Mesendoderm (in vitro differentiated cells): ENCODE data around the gene KIAA2012.
A peak's percentile ranks its signal among the peaks of the same experiment; 100 is the strongest.

Source experiments
- DNase-seq: peaks from one replicate; pipeline ENCODE4 v3.0.0; 2013
- H2AK5ac ChIP-seq: 2 replicates; pipeline ENCODE4 v1.6.1; 2013; ENCODE audit warnings: low read length, inconsistent platforms
- H2BK120ac ChIP-seq: 2 replicates; pipeline ENCODE4 v1.6.1; 2013; ENCODE audit warnings: low read depth, mild to moderate bottlenecking, low read length, moderate library complexity, mixed read lengths
- H2BK15ac ChIP-seq: replicated peaks from 2 replicates; pipeline ENCODE4 v1.6.1; 2013; ENCODE audit warnings: low read depth, mild to moderate bottlenecking, moderate library complexity
- H2BK5ac ChIP-seq: 2 replicates; pipeline ENCODE4 v1.6.1; 2013; ENCODE audit warnings: low read length, inconsistent platforms
- H3K18ac ChIP-seq: 2 replicates; pipeline ENCODE4 v1.6.1; 2013; ENCODE audit warnings: mild to moderate bottlenecking, low read length, mixed read lengths
- H3K23ac ChIP-seq: one replicate; pipeline ENCODE4 v1.6.1; 2013; ENCODE audit warnings: low read length
- H3K27ac ChIP-seq: 2 replicates; pipeline ENCODE4 v1.5.1; 2013; ENCODE audit warnings: low read depth, mild to moderate bottlenecking, inconsistent platforms, low read length, moderate library complexity
- H3K27me3 ChIP-seq: 2 replicates; pipeline ENCODE4 v1.6.1; 2013; ENCODE audit warnings: low read length, control low read depth, mild to moderate bottlenecking, inconsistent platforms; ENCODE audit not compliant: insufficient read depth, poor library complexity
- H3K36me3 ChIP-seq: 2 replicates; pipeline ENCODE4 v1.6.1; 2013; ENCODE audit warnings: low read length, inconsistent platforms; ENCODE audit not compliant: control insufficient read depth, insufficient read depth
- H3K4ac ChIP-seq: one replicate; pipeline ENCODE4 v1.6.1; 2013; ENCODE audit warnings: low read depth, mild to moderate bottlenecking, low read length, moderate library complexity
- H3K4me1 ChIP-seq: 2 replicates; pipeline ENCODE4 v1.6.1; 2013; ENCODE audit warnings: low read depth, low read length, inconsistent platforms; ENCODE audit not compliant: control insufficient read depth
- H3K4me2 ChIP-seq: 2 replicates; pipeline ENCODE4 v1.6.1; 2013; ENCODE audit warnings: low read length
- H3K4me3 ChIP-seq: 2 replicates; pipeline ENCODE4 v1.5.1; 2013; ENCODE audit warnings: mild to moderate bottlenecking, low read length
- H3K56ac ChIP-seq: one replicate; pipeline ENCODE4 v1.6.1; 2013; ENCODE audit warnings: low read length
- H3K79me1 ChIP-seq: 2 replicates; pipeline ENCODE4 v1.6.1; 2013; ENCODE audit warnings: low read length, inconsistent platforms
- H3K79me2 ChIP-seq: 2 replicates; pipeline ENCODE4 v1.6.1; 2013; ENCODE audit warnings: mild to moderate bottlenecking, low read length; ENCODE audit not compliant: control insufficient read depth, insufficient read depth
- H3K9ac ChIP-seq: 2 replicates; pipeline ENCODE4 v1.6.1; 2013; ENCODE audit warnings: low read length, inconsistent platforms
- H4K5ac ChIP-seq: one replicate; pipeline ENCODE4 v1.6.1; 2013; ENCODE audit warnings: low read length
- H4K8ac ChIP-seq: one replicate; pipeline ENCODE4 v1.6.1; 2013; ENCODE audit warnings: low read depth, mild to moderate bottlenecking, control low read depth, low read length, moderate library complexity
- WGBS: extraction: QIAGEN DNeasy Blood & Tissue Kit; methylation state at CpG from one replicate; pipeline ENCODE4 v1.1.7; 2013; ENCODE audit warnings: low lambda C conversion rate, missing lambda C conversion rate; ENCODE audit not compliant: insufficient coverage; ENCODE audit errors: extremely low coverage; 5-methylcytosine and 5-hydroxymethylcytosine counted together

KIAA2012 gene

GRCh38 chr2:202039278-202040078 lies 33.6 kb upstream of the KIAA2012 start:
- Histone ChIP-seq H3K4ac (no peak overlapping the region), H4K5ac (no peak overlapping the region), H3K79me1 (no peaks in the 10 kb centered on the region), H3K4me1 (no peaks in the 10 kb centered on the region), H2AK5ac (no peak overlapping the region), H3K27me3 (no peaks in the 10 kb centered on the region), H3K56ac (peak overlapping the region; percentile 56), H3K23ac (no peak overlapping the region), H3K18ac (peak overlapping the region; percentile 71), H3K9ac (peak overlapping the region; percentile 18), H3K4me3 (no peak overlapping the region), H3K27ac (peak overlapping the region; percentile 78), H2BK5ac (no peak overlapping the region), H3K79me2 (peaks cover 32% of the 10 kb centered on the region), H2BK120ac (no peak overlapping the region), H4K8ac (no peak overlapping the region), H3K36me3 (no peaks in the 10 kb centered on the region), H2BK15ac (no peak overlapping the region), H3K4me2 (peak overlapping the region; percentile 1)
- DNase-seq: peak; percentile 81
- WGBS: no CpG with 5 or more reads among the region's 13 CpGs

DNA sequence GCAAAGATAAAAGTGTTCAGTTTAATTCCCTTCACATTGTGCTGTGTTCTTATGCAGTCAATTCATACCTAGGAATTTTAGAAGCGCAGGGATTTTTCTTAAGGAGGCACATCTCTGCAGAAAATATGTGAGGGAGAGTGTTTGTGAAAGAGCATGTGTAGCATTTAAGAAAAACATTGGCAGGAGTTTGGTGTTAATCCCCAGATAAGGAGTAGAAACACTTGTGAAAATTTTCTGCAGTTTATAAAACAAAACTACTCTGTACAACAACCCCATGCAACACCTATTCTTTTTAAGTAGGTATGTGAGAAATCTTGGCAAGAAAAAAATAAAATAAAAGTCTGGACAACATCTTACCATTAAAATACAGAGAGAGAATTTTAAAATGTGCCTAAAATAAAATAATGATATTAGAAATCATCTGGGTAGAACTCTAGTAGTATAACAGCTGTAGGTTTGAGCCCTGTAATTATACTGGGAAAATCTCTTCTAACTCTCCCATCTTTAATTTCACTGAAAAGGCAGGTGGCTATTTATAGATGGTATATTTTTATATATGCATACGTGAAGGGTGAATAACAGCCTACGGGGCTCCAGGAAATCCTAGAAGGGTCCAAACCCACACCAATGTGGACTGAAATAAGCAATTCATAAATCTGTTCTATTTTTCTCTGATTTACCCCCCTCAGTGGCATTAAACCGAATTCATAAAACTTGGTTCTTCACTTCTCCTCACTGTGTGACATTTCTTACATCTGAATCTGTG lies 32.8 kb upstream of the KIAA2012 start:
- Histone ChIP-seq H3K36me3 (no peaks in the 10 kb centered on the region), H3K79me1 (no peaks in the 10 kb centered on the region), H2BK5ac (no peak overlapping the region), H3K4me3 (no peak overlapping the region), H2BK15ac (no peak overlapping the region), H3K18ac (no peak overlapping the region), H3K9ac (no peak overlapping the region), H3K27ac (no peak overlapping the region), H2AK5ac (no peak overlapping the region), H4K8ac (no peak overlapping the region), H3K27me3 (no peaks in the 10 kb centered on the region), H3K23ac (no peak overlapping the region), H3K4me1 (no peaks in the 10 kb centered on the region), H3K4ac (no peak overlapping the region), H4K5ac (no peak overlapping the region), H3K56ac (no peak overlapping the region), H2BK120ac (no peak overlapping the region), H3K79me2 (peaks cover 24% of the 10 kb centered on the region), H3K4me2 (no peak overlapping the region)
- DNase-seq: no peak
- WGBS: no CpG with 5 or more reads among the region's 4 CpGs

DNA sequence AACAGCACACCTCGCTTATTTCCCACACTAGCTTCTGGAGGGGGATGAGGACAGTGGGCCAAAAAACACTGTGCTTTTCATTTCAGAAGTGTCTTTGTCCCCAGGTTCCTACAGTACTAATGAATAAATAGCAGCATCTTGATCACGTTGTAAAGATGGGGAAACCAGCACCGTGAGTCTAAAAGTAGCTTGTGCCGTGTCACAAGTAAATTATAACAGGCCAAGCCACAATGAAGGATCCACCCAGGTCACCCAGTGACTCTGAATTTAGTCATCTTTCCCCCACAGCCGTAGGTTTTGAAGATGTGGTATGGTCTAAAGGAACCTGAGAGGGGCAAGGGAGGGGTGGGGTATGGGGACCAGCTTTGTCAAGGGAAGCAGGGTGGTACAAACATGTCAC lies 30.6 kb upstream of the KIAA2012 start:
- H3K27me3 ChIP-seq: no peaks in the 10 kb centered on the region
- no peak overlapping the region for H2AK5ac ChIP-seq
- H3K79me1 ChIP-seq: no peaks in the 10 kb centered on the region
- H2BK15ac ChIP-seq: no peak overlapping the region
- no peak overlapping the region for H4K8ac ChIP-seq
- H2BK5ac ChIP-seq: no peak overlapping the region
- no peak overlapping the region for H3K4me3 ChIP-seq
- H3K4me1 ChIP-seq: peaks cover 2% of the 10 kb centered on the region
- no peak for DNase-seq
- no peak overlapping the region for H3K9ac ChIP-seq
- H3K4ac ChIP-seq: no peak overlapping the region
- no peak overlapping the region for H4K5ac ChIP-seq
- no peak overlapping the region for H2BK120ac ChIP-seq
- no peak overlapping the region for H3K56ac ChIP-seq
- no peak overlapping the region for H3K27ac ChIP-seq
- no peaks in the 10 kb centered on the region for H3K36me3 ChIP-seq
- H3K4me2 ChIP-seq: no peak overlapping the region
- H3K79me2 ChIP-seq: peaks cover 4% of the 10 kb centered on the region
- no CpG with 5 or more reads among the region's 5 CpGs for WGBS
- no peak overlapping the region for H3K18ac ChIP-seq
- no peak overlapping the region for H3K23ac ChIP-seq

DNA sequence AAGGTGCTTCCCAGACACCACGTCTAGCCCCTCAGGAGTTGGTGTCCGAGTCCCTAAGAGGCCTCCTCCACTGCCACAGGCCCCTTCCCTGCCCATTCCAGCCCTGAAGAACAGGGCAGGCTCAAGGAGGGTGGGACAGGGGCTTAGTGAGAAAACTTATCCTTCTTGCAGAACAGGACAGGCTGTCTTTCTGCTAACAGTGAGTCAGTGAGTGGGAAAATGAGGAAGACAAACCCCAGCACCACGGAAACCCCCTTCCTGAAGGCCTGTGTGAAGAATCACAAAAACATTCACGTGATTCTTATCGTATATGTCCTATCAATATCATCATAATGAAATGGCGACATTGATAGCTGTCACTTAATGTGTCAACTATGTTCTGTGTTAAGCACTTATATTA lies 29.6 kb upstream of the KIAA2012 start:
- no peak overlapping the region for H3K27ac ChIP-seq
- no peaks in the 10 kb centered on the region for H3K36me3 ChIP-seq
- H3K4me2 ChIP-seq: no peak overlapping the region
- no peak overlapping the region for H3K56ac ChIP-seq
- peaks cover 2% of the 10 kb centered on the region for H3K4me1 ChIP-seq
- H3K4me3 ChIP-seq: no peak overlapping the region
- H2BK120ac ChIP-seq: no peak overlapping the region
- H3K18ac ChIP-seq: no peak overlapping the region
- no peak overlapping the region for H2BK15ac ChIP-seq
- no peaks in the 10 kb centered on the region for H3K27me3 ChIP-seq
- no peak overlapping the region for H2AK5ac ChIP-seq
- H4K8ac ChIP-seq: no peak overlapping the region
- DNase-seq: no peak
- H3K4ac ChIP-seq: no peak overlapping the region
- no peak overlapping the region for H3K9ac ChIP-seq
- no peaks in the 10 kb centered on the region for H3K79me2 ChIP-seq
- no CpG with 5 or more reads among the region's 6 CpGs for WGBS
- H4K5ac ChIP-seq: no peak overlapping the region
- H3K79me1 ChIP-seq: no peaks in the 10 kb centered on the region
- no peak overlapping the region for H2BK5ac ChIP-seq
- no peak overlapping the region for H3K23ac ChIP-seq

DNA sequence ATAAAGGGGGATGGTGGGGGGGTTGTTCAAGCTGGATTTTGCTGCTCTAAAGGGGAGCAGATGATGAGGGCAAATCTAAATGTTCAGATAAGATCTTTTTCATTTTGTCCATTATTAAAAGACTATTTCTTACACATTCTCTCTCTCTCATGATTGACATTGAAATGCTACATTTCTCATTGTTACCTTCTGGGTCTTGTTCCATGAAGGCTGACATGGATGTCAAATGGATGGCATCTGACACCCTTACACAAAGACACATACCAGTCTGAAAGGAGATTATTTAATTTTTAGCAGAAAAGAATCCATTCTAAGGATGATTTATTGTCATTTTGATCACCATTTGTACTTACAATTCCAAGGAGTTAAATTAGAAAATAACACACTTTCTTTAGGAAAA lies 28.3 kb upstream of the KIAA2012 start:
- no peak overlapping the region for H4K8ac ChIP-seq
- H3K4me1 ChIP-seq: peaks cover 2% of the 10 kb centered on the region
- no peak overlapping the region for H3K27ac ChIP-seq
- no peak overlapping the region for H2AK5ac ChIP-seq
- no peaks in the 10 kb centered on the region for H3K79me1 ChIP-seq
- H3K79me2 ChIP-seq: no peaks in the 10 kb centered on the region
- no peak overlapping the region for H3K56ac ChIP-seq
- no peak overlapping the region for H3K4me3 ChIP-seq
- no peak overlapping the region for H3K23ac ChIP-seq
- H3K27me3 ChIP-seq: no peaks in the 10 kb centered on the region
- H3K4me2 ChIP-seq: no peak overlapping the region
- H2BK15ac ChIP-seq: no peak overlapping the region
- no peak overlapping the region for H3K9ac ChIP-seq
- no peak overlapping the region for H3K18ac ChIP-seq
- no peak for DNase-seq
- no peak overlapping the region for H4K5ac ChIP-seq
- no peak overlapping the region for H2BK5ac ChIP-seq
- H3K36me3 ChIP-seq: no peaks in the 10 kb centered on the region
- no peak overlapping the region for H2BK120ac ChIP-seq
- H3K4ac ChIP-seq: no peak overlapping the region
